WTC11 (cell line): ENCODE results near the gene RPTOR. TPM values are rescaled to one million over a fixed set of nuclear protein-coding genes. Genes with fewer than 3 reads are reported as not detected.

Experiments used
- ATAC-seq: fragments of 200-7000 bp; cut with Tn5 transposase; 2 replicates; pipeline ENCODE4 v1.10.0; 2021; ENCODE audit warnings: mild to moderate bottlenecking, moderate library complexity
- CTCF ChIA-PET: fragments of 300-600 bp; sonication (Branson Sonifier 250); formaldehyde crosslinking; loops from one replicate; lab custom pipeline; 2021; ENCODE audit warnings: antibody characterized with exemption; lab: Charles Lee
- POLR2A ChIA-PET: fragments of 350-600 bp; sonication (Branson Sonifier 250); formaldehyde crosslinking; loops from one replicate; lab custom pipeline; 2021; ENCODE audit warnings: antibody characterized with exemption; lab: Charles Lee
- DNase-seq: peaks from one replicate; pipeline ENCODE4 v3.0.0; 2021; ENCODE audit warnings: low spot score
- H3K27ac Mint-ChIP-seq: 2 replicates; pipeline ENCODE4 v1.8.0; 2021; ENCODE audit warnings: mixed read lengths
- H3K27me3 Mint-ChIP-seq: 2 replicates; pipeline ENCODE4 v1.8.0; 2021; ENCODE audit warnings: low read depth, mild to moderate bottlenecking, moderate library complexity, mixed read lengths
- H3K36me3 Mint-ChIP-seq: 2 replicates; pipeline ENCODE4 v1.8.0; 2021; ENCODE audit warnings: mixed read lengths
- H3K4me1 Mint-ChIP-seq: 2 replicates; pipeline ENCODE4 v1.8.0; 2022; ENCODE audit warnings: mixed read lengths
- H3K4me3 Mint-ChIP-seq: 2 replicates; pipeline ENCODE4 v1.8.0; 2021; ENCODE audit warnings: mild to moderate bottlenecking, moderate library complexity, mixed read lengths
- H3K9me3 Mint-ChIP-seq: 2 replicates; pipeline ENCODE4 v1.8.0; 2021; ENCODE audit warnings: mixed read lengths
- AFF4 ChIP-seq: sonication (generic); formaldehyde crosslinking; IDR thresholded peaks from 2 replicates; pipeline ENCODE4 v1.8.1; 2023; ENCODE audit warnings: mild to moderate bottlenecking, missing genetic modification reagents, borderline replicate concordance
- CBFB ChIP-seq: sonication (generic); formaldehyde crosslinking; IDR thresholded peaks from 2 replicates; pipeline ENCODE4 v1.8.1; 2022; ENCODE audit warnings: mild to moderate bottlenecking, low read depth, missing genetic modification reagents
- CDX4 ChIP-seq: fragments of 250-450 bp; sonication (Bioruptor Pico); IDR thresholded peaks from 2 replicates; pipeline ENCODE4 v1.9.0; 2021; ENCODE audit warnings: moderate library complexity, mild to moderate bottlenecking, inconsistent platforms, borderline replicate concordance
- E2F1 ChIP-seq: sonication (generic); formaldehyde crosslinking; IDR thresholded peaks from 2 replicates; pipeline ENCODE4 v1.8.0; 2022; ENCODE audit warnings: mild to moderate bottlenecking, missing genetic modification reagents
- ERG ChIP-seq: fragments of 250-450 bp; sonication (Bioruptor Pico); IDR thresholded peaks from 2 replicates; pipeline ENCODE4 v1.8.0; 2021; ENCODE audit warnings: mild to moderate bottlenecking
- ETV6 ChIP-seq: sonication (generic); formaldehyde crosslinking; IDR thresholded peaks from 2 replicates; pipeline ENCODE4 v1.8.1; 2022; ENCODE audit warnings: mild to moderate bottlenecking, missing genetic modification reagents
- IRF1 ChIP-seq: sonication (generic); formaldehyde crosslinking; IDR thresholded peaks from 2 replicates; pipeline ENCODE4 v1.8.0; 2023; ENCODE audit warnings: missing genetic modification reagents
- JUN ChIP-seq: sonication (generic); formaldehyde crosslinking; IDR thresholded peaks from 2 replicates; pipeline ENCODE4 v1.8.0; 2023; ENCODE audit warnings: mild to moderate bottlenecking, missing genetic modification reagents
- MXD4 ChIP-seq: fragments of 250-450 bp; sonication (Bioruptor Pico); IDR thresholded peaks from 2 replicates; pipeline ENCODE4 v1.8.0; 2021; ENCODE audit warnings: mild to moderate bottlenecking, moderate library complexity, borderline replicate concordance
- NR2C2 ChIP-seq: sonication (generic); formaldehyde crosslinking; IDR thresholded peaks from 2 replicates; pipeline ENCODE4 v1.8.0; 2022; ENCODE audit warnings: mild to moderate bottlenecking, missing genetic modification reagents
- PREB ChIP-seq: sonication (generic); formaldehyde crosslinking; IDR thresholded peaks from 2 replicates; pipeline ENCODE4 v1.8.1; 2022; ENCODE audit warnings: mild to moderate bottlenecking, missing genetic modification reagents, moderate library complexity, borderline replicate concordance
- PRRX2 ChIP-seq: fragments of 250-450 bp; sonication (Bioruptor Pico); IDR thresholded peaks from 2 replicates; pipeline ENCODE4 v1.8.0; 2021; ENCODE audit warnings: mild to moderate bottlenecking
- RELA ChIP-seq: sonication (generic); formaldehyde crosslinking; IDR thresholded peaks from 2 replicates; pipeline ENCODE4 v1.8.1; 2022; ENCODE audit warnings: missing genetic modification reagents, mild to moderate bottlenecking, borderline replicate concordance
- RORB ChIP-seq: fragments of 250-450 bp; sonication (Bioruptor Pico); IDR thresholded peaks from 2 replicates; pipeline ENCODE4 v1.9.0; 2021; ENCODE audit warnings: mild to moderate bottlenecking
- SP1 ChIP-seq: sonication (generic); formaldehyde crosslinking; conservative IDR thresholded peaks from 2 replicates; pipeline ENCODE4 v1.8.1; 2022; ENCODE audit warnings: missing genetic modification reagents
- TEAD4 ChIP-seq: sonication (generic); formaldehyde crosslinking; IDR thresholded peaks from 2 replicates; pipeline ENCODE4 v1.8.0; 2022; ENCODE audit warnings: mild to moderate bottlenecking, missing genetic modification reagents
- ZNF263 ChIP-seq: sonication (generic); formaldehyde crosslinking; IDR thresholded peaks from 2 replicates; pipeline ENCODE4 v1.8.1; 2022; ENCODE audit warnings: low read depth, mild to moderate bottlenecking, moderate library complexity, missing genetic modification reagents
- ZNF317 ChIP-seq: sonication (generic); formaldehyde crosslinking; IDR thresholded peaks from 2 replicates; pipeline ENCODE4 v1.8.1; 2023; ENCODE audit warnings: low read depth, mild to moderate bottlenecking, moderate library complexity, missing genetic modification reagents, borderline replicate concordance
- ZNF416 ChIP-seq: fragments of 250-450 bp; sonication (Bioruptor Pico); IDR thresholded peaks from 2 replicates; pipeline ENCODE4 v1.9.0; 2021; ENCODE audit warnings: mild to moderate bottlenecking, inconsistent platforms
- total RNA-seq: library from RNA; stranded (reverse); gene quantifications from 3 replicates; pipeline ENCODE4 v1.2.3, GENCODE V29; 2021

RPTOR gene
- total RNA-seq, 1 experiment from 2014 or later: 41.0 TPM

GRCh38 chr17:80835816-80836657 is 291.4 kb downstream of the RPTOR start (continued):
- TF ChIP-seq CBFB (CRISPR knock-in tag): no peak

GRCh38 chr17:80836658-80836965 is 292.0 kb downstream of the RPTOR start:
- ATAC-seq (no peak), DNase-seq (no peak)
- TF ChIP-seq MXD4 (CRISPR knock-in tag) (no peak), IRF1 (CRISPR knock-in tag) (no peak), CDX4 (CRISPR knock-in tag) (no peak), NR2C2 (CRISPR knock-in tag) (no peak)
- no peaks in the 10 kb centered on the region; the same call in 1 of the 2 replicates for H3K36me3 Mint-ChIP-seq
- H3K9me3 Mint-ChIP-seq: no peaks in the 10 kb centered on the region
- ChIA-PET CTCF (interaction anchor here (0.6 kb wide), 1 partner anchor 116 kb away, joined by 3 read pairs; no protein-coding TSS in a partner anchor), POLR2A (no interaction called here)
- peak overlapping the region; percentile 77; the same call in 1 of the 2 replicates for H3K27ac Mint-ChIP-seq
- H3K4me3 Mint-ChIP-seq: no peak overlapping the region
- H3K4me1 Mint-ChIP-seq: peaks cover 26% of the 10 kb centered on the region
- no peaks in the 10 kb centered on the region for H3K27me3 Mint-ChIP-seq

- CTCF ChIA-PET: interaction anchor here (0.6 kb wide), 1 partner anchor 116 kb away, joined by 3 read pairs; no protein-coding TSS in a partner anchor
- POLR2A ChIA-PET: interaction anchor here (0.6 kb wide), 1 partner anchor 25 kb away, joined by 3 read pairs; no protein-coding TSS in a partner anchor
- no peaks in the 10 kb centered on the region; the same call in 1 of the 2 replicates for H3K36me3 Mint-ChIP-seq
- H3K27ac Mint-ChIP-seq: peak overlapping the region; percentile 77; the same call in 1 of the 2 replicates
- H3K4me1 Mint-ChIP-seq: peaks cover 22% of the 10 kb centered on the region
- H3K9me3 Mint-ChIP-seq: no peaks in the 10 kb centered on the region
- H3K27me3 Mint-ChIP-seq: no peaks in the 10 kb centered on the region
- H3K4me3 Mint-ChIP-seq: no peak overlapping the region
- DNase-seq: no peak
- TF ChIP-seq ERG (no peak), PRRX2 (CRISPR knock-in tag) (no peak), ZNF317 (CRISPR knock-in tag) (no peak), ZNF263 (CRISPR knock-in tag) (no peak), RELA (CRISPR knock-in tag) (no peak), TEAD4 (CRISPR knock-in tag) (no peak), RORB (no peak), E2F1 (CRISPR knock-in tag) (no peak)
- TF ChIP-seq, all 79 proteins: peak for 0
- ATAC-seq: no peak
These were observed 292.4 kb downstream of the RPTOR start for GRCh38 chr17:80836971-80837481.

GRCh38 chr17:80837711-80838110 is 293.1 kb downstream of the RPTOR start:
- POLR2A ChIA-PET: interaction anchor here (0.6 kb wide), 1 partner anchor 25 kb away, joined by 3 read pairs; no protein-coding TSS in a partner anchor
- Mint-ChIP-seq H3K4me3 (no peak overlapping the region), H3K27me3 (no peaks in the 10 kb centered on the region), H3K4me1 (peaks cover 15% of the 10 kb centered on the region), H3K27ac (peak overlapping the region; percentile 23; the same call in 1 of the 2 replicates), H3K9me3 (no peaks in the 10 kb centered on the region), H3K36me3 (no peaks in the 10 kb centered on the region; the same call in 1 of the 2 replicates)
- CTCF ChIA-PET: no interaction called here
- ATAC-seq (no peak), DNase-seq (no peak)
- TF ChIP-seq PREB (CRISPR knock-in tag) (no peak), AFF4 (CRISPR knock-in tag) (no peak), ETV6 (CRISPR knock-in tag) (no peak), SP1 (no peak), ZNF416 (CRISPR knock-in tag) (no peak), CDX4 (CRISPR knock-in tag) (no peak), JUN (no peak)
